Amniotic stem cell (primary cell): Measurements from ENCODE around the gene ALX4.

Experiments used
- DNase-seq: peaks from one replicate; lab custom pipeline; 2025; lab: John Stamatoyannopoulos, UW

ALX4 gene

GRCh38 chr11:44309478-44310205 is at the start of gene ALX4:
Gene ALX4 (minus strand): TSS chr11:44310139. CDS start chr11:44310062, 77 bp downstream.
- peak; percentile 52 for DNase-seq

DNA sequence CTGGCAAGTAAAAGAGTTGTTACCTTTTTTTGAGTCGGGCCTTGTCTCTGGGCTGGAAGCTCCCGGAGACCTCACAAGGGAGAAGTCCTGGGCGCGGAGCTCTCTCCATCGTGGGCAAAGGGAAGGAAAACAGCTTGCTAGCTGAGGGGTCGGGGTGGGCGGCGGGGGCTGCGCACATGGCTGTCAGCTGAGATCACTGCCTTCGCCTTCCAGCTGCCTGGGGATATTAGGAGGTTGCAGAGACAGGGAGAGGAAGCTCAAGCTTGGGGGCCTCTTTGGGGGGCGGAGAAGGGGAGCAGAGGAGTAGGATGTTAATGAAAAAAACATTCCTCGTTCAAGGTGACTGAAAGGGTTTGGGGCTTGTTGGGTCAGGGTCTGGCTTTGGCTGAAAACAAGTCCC is 49.2 kb upstream of the ALX4 start:
- DNase-seq, result no peak

- no peak for DNase-seq
These were observed 48.8 kb upstream of the ALX4 start for GRCh38 chr11:44358713-44359112.

DNA sequence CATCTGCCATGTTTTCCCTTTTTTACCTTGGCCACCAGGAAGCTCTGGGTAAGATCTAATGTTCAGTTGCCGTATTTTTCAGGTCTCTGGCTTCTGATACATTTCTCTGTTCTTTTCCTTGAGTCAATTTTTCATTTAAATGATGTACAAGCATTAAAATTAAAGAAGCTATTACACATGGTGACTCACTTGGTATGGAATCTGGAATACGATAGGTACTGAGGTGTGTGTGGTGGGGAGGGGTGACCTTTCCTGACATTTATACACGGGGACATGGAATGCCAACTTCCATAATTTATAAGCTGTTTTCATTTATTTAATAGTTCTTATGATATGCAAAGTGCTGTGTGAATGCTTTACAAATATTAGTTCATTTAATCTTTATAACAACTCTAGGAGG is 47.8 kb upstream of the ALX4 start:
- DNase-seq, result no peak

GRCh38 chr11:44356351-44356750 is 46.4 kb upstream of the ALX4 start:
- no peak for DNase-seq

- DNase-seq, result no peak
These were observed 42.1 kb upstream of the ALX4 start for GRCh38 chr11:44351898-44352498.

DNA sequence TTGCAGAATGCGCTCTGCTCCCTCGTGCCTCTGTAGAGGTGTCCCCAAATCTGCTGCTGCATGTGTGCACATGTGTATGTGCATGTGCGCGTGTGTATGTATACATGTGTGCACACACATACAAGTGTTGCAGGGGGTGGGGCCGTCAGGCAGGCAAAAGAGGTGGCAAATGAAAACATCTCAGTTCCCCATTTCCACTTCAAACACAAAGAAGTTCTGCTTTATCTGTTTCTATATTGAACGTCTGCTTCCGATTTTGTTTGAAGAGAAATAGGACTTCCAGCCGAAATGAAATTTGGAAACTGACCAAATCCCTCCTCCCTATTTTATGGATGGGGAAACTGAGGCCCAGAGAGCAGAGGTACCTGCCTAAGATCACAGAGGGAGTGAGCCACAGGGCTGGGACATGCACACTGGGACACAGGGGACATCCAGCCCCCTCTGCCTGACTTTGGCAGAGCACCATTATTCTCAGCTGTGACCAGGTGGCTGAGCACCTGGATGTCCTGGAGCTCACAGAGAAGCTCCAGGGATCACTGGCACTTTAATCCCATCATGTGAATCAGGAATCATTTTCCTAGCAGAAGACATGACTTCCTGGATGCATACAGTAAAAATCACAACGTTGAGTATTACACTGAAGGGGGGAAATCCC is 41.2 kb upstream of the ALX4 start:
- DNase-seq, result no peak

DNA sequence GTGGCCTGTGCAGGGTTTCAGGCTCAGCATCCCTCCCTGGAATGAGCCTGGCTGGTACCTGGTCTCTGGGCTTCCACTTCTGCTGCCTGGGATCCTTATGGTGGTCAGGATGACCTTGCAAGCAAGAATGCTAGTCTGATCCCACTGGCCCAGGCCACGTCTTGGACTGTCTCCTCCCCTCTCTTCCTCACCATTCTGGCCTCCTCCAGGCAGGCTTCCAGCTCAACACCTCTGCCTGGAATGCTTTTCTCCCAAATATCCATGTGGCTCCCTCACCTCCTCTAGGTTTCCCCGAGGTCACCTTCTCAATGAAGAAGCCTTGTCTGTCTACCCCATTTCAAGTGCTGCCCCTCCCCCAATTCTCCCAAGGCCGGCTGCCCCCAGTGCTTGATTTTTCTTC is 39.4 kb upstream of the ALX4 start:
- DNase-seq, result no peak

DNA sequence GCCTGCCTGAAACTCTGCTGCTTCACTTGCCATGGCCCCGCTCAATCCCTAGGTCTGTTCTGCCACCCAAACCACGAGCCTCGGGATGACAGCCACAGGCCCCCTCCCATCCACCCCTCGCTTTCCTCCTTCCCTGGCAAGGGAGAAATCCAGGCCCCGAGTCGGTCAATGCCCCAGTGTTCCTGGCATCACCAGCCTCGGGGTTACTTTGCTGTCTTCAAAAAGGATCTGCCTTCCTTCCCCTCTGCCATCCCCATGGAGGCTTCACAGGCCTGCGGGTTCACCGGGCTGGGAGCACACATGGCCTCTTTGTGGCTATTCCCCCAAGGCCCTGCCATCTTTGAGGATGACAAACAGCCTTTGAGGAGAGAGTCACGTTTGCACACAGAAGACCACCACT is 38.8 kb upstream of the ALX4 start:
- no peak for DNase-seq

DNA sequence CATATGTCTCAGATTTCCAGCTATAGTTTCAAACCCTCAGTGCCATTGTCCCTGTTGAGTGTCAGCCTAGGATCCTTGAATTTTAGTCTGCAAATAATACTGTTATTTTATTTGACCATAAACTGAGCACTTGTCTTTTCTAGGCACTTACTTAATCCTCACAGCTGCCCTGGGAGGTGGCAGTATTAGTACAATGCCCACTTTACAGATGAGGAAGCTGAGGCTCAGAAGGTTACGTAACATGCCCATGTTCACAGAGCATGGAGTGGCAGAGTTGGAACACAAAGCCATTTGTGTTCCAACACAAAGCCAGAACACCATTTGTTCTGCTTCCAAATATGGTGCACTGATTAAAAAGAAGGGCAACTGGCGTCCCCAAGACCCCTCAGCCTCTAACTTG is 38.2 kb upstream of the ALX4 start:
- DNase-seq, result no peak

GRCh38 chr11:44347538-44347937 is 37.6 kb upstream of the ALX4 start:
- DNase-seq, result no peak

- no peak for DNase-seq
These were observed 37.0 kb upstream of the ALX4 start for GRCh38 chr11:44346983-44347382.

- no peak for DNase-seq
These were observed 35.8 kb upstream of the ALX4 start for GRCh38 chr11:44345781-44346180.

GRCh38 chr11:44344921-44345320 is 35.0 kb upstream of the ALX4 start:
- DNase-seq, result no peak

DNA sequence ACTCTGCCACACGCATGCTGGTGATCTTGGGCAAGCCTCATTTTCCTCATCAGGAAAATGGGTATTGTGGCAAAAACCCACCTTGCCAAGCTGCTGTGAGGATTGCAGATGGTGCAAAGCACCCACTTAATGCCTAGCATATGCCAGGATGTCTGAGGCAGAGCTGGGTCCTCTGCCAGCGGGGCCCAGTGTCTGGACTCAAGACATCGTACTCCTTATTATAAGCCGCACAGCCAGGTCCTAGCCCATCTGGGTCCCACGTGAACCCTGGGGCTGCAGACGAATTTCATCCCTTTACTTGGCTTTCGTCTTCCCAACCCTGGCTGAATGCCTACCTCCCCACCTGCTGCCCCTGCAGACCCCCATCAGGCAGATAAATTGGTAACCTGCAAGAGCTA is 34.5 kb upstream of the ALX4 start:
- DNase-seq, result no peak

- no peak for DNase-seq
These were observed 34.0 kb upstream of the ALX4 start for GRCh38 chr11:44343778-44344422.

DNA sequence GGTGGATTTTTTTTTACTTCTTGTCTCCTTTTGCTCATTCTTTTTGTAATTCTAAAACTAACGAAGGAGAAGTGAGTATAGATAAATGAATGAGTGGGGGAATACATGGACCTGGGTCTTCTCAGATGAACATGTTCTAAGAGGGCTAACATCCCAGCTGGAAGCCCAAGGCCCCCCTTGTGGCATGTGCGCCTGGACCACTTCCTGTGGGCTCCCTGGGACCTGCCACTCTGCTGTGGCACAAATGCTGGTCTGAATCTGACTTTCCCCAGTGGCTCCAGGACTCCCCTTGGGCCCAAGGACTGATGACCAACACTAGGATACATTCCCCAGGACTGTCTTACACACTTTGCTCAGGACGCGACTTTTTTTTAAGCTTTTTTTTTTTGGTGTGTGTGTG is 32.7 kb upstream of the ALX4 start:
- DNase-seq, result no peak

DNA sequence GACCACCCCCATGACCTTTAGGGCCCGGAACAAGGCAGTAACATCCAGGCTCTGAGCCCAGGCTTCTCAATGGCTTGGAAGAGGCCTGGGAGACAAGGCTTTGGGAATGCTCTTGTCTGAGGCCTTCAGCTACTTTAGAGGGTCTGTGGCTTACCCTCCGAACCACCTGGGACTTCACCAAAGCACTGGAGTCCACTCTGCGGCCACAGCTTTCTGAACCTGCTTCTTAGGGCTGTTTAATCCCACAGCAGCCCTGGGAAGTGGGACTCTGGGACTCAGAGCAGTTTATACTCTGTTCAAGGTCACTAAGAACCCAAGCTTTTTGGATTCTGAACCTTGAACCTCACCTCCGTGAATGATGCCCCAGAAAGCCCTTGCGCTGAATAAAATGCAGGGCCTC is 30.7 kb upstream of the ALX4 start:
- no peak for DNase-seq

DNA sequence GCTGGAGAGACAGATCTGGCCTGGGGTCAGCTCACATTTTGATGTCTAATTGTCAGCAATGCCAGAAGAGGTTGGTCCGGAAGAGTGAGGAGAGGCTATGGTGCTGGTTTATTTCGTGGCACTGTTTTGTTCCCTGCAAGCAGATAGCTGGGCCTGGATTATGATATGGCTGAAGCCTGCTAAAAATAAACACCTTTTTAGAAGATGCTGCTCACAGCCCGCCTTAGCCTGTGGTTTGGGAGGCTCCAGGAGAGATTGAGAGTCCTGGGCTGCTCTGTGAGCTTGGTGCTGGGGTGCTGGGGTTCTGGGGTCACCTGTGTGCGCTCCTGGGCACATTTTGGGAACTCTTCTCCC is 29.6 kb upstream of the ALX4 start:
- DNase-seq, result no peak

GRCh38 chr11:44338698-44339529 is 29.0 kb upstream of the ALX4 start:
- DNase-seq, result no peak

GRCh38 chr11:44338026-44338425 is 28.1 kb upstream of the ALX4 start:
- no peak for DNase-seq

DNA sequence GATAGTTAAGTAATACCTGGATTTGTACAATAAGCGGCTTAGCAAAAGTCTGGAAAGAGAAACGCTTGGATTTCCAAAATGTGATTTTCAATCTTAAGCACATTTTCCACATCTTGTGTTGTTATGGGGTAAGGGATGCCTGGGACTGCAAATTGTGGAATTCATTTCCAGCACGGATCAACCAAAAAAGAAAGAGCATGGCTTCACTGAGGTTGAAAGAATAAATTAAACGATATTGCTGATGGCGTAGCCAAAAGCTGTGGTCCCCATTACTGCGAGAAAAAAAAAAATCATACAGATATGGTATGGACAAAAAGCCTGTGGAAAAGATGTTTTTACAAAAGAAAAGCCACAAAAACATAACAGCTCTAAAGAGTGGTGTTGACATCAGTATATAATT is 26.0 kb upstream of the ALX4 start:
- no peak for DNase-seq
